ENCODE measurements around the gene ALDH7A1.

Gene ALDH7A1

GRCh38 chr5:126552614-126553013, 42.4 kb downstream of the ALDH7A1 start:
- TF ChIP-seq PPARA (CRISPR knock-in tag; IDR thresholded peaks at IDR 0.05; ENCODE audit: borderline replicate concordance) (no peak), BACH2 (CRISPR knock-in tag; IDR thresholded peaks at IDR 0.05; ENCODE audit: borderline replicate concordance) (no peak), ZFP3 (CRISPR knock-in tag; IDR thresholded peaks at IDR 0.05) (no peak), TCF4 (CRISPR knock-in tag; IDR thresholded peaks at IDR 0.05; ENCODE audit: borderline replicate concordance) (no peak), OSR1 (CRISPR knock-in tag; IDR thresholded peaks at IDR 0.05) (no peak), POU6F1 (CRISPR knock-in tag; IDR thresholded peaks at IDR 0.05; ENCODE audit: borderline replicate concordance, low read depth) (no peak), CSRNP3 (CRISPR knock-in tag; IDR thresholded peaks at IDR 0.05) (no peak), ZFP30 (CRISPR knock-in tag; IDR thresholded peaks at IDR 0.05) (no peak), ZC3H10 (CRISPR knock-in tag; IDR thresholded peaks at IDR 0.05) (no peak), ESRRG (CRISPR knock-in tag; IDR thresholded peaks at IDR 0.05) (no peak), ZNF70 (CRISPR knock-in tag; IDR thresholded peaks at IDR 0.05) (no peak), CSDC2 (CRISPR knock-in tag; IDR thresholded peaks at IDR 0.05) (no peak), TOX (CRISPR knock-in tag; IDR thresholded peaks at IDR 0.05; ENCODE audit: borderline replicate concordance) (no peak), PATZ1 (CRISPR knock-in tag; IDR thresholded peaks at IDR 0.05; ENCODE audit: borderline replicate concordance) (no peak), TSHZ2 (CRISPR knock-in tag; IDR thresholded peaks at IDR 0.05) (no peak), ARNTL (CRISPR knock-in tag; IDR thresholded peaks at IDR 0.05; ENCODE audit: borderline replicate concordance, low read depth) (no peak), ZNF8 (CRISPR knock-in tag; IDR thresholded peaks at IDR 0.05) (no peak), SNAI2 (CRISPR knock-in tag; IDR thresholded peaks at IDR 0.05) (no peak), RARB (CRISPR knock-in tag; IDR thresholded peaks at IDR 0.05) (no peak), CREB5 (CRISPR knock-in tag; IDR thresholded peaks at IDR 0.05; ENCODE audit: low read depth) (no peak)
- ATAC-seq, result no peak

- TF ChIP-seq CSRNP3 (CRISPR knock-in tag; IDR thresholded peaks at IDR 0.05) (0 out of 2 replicates have a peak, but pooled peaks have one; percentile 29), PATZ1 (CRISPR knock-in tag; IDR thresholded peaks at IDR 0.05; ENCODE audit: borderline replicate concordance) (no peak)
- ATAC-seq, result peak; percentile 78
Measured at GRCh38 chr5:126544087-126544740, 50.8 kb downstream of the ALDH7A1 start.

All from SK-N-SH treated with all-trans-retinoic acid at 6 μM for 48 hours (cell line).